T follicular helper cell (primary cell): ENCODE results near the gene EXOC6B.

ENCODE experiments used
- DNase-seq: peaks from one replicate; pipeline ENCODE4 v3.0.0-alpha.2; 2020; ENCODE audit warnings: low read depth

Gene EXOC6B

DNA sequence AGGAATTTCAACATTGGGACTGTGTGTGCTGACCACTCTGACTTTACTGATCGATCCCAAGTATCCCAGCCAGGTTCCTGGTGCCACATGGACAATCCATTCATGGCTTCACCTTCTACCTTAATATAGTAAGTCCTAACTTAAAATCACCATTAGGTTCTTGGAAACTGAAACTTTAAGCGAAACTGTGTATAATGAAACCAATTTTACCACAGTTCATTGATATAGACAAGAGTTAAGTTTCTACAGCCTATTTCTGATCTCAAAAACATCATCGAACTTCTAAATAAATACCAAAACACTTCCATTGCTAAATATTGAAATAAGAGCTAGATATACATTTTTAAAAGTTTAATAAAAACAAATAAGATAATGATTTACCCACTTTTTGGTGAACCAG is 4.4 kb upstream of the EXOC6B start:
- no peak for DNase-seq

DNA sequence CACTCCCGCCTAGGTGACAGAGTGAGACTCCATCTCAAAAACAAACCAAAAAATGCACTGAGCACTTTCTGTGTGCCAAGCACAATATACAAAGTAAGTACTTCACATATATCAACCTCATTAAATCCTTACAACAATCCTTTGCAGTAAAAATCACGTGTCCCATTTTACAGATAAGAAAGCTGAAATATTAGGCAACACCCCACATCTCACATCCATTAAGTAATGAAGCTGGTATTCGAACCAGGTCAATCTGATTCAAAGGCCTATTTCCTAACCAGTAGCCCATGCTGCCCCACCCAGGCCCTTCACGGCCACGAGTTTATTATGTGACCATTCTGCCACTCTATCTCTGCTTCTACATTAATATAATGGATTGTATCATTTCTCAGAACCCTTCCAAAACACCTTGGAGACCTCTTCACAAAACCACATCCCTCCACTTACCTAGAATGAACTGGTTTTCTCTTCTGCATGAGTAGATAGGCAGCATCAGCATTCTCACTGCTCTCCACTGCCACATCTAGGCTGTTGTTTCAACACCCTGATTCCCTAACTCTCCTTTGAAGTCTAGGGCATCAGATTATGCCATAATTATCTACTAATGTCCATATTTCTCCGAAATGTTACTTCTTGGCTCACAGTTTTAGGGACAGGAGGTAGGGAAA is 3.1 kb upstream of the EXOC6B start:
- DNase-seq, result no peak

DNA sequence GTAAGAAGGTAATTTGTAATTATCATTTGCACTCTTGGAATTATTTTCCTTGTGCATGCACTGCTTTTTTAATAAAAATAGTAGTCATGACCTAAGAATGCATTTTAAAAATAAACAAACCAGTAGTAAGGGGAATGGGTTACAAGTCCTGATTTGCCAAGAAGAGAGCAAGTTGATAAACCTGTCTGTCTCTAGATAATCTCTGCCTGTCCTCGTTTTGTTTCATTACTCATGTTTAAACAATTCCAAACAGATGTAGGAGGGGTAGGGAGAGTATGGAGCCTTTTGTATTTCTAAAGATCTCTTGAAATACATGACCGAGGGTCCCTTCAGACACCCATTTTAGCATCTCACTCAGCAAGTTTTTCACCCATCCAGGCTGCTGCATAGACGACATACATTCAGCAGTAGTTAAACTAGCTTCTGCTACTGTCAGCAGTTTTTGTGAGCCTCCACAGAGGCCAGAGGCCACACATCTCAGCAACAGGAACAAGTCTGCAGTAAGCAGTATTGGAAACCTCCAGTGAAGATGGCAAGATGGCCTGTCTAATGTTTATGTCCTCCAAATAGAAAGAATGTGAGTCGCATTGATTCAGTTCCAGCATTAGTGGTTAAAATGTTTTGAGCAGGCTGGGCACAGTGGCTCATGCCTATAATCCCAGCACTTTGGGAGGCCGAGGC is 2.3 kb upstream of the EXOC6B start:
- DNase-seq, result no peak

DNA sequence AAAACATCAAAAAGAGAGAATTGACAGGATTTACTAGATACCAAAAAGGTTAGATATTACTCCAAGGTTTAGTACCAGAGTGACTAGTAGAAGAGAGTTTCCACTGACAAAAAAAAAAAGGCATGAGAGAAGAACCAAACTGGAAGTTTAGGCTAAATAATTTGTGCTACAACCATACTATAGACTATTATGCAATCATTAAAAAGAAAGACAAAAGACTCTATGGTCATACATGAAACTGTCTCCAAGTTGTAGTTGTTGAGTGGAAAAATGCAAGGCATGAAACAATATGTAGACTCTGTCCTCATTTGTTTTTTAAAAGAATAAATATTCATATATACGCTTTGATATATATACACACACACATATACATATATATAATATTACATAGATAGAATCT is 1.7 kb upstream of the EXOC6B start:
- no peak for DNase-seq

DNA sequence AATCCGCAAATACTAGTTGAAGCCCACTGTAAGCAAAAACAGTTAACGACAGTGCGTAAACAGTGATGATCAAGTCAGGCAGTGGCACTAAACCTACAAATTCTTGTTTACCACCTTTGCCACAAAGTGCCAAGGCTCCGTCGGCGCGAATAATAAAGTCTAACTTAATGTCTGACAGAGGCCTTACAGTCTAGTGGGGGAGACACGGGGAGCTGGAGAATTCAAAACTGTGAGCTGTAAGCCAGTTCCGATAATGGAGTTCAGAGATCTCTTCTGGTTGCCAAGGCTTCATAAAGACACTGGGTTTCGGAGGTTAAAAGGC is 284 bp upstream of the EXOC6B start:
- no peak for DNase-seq

DNA sequence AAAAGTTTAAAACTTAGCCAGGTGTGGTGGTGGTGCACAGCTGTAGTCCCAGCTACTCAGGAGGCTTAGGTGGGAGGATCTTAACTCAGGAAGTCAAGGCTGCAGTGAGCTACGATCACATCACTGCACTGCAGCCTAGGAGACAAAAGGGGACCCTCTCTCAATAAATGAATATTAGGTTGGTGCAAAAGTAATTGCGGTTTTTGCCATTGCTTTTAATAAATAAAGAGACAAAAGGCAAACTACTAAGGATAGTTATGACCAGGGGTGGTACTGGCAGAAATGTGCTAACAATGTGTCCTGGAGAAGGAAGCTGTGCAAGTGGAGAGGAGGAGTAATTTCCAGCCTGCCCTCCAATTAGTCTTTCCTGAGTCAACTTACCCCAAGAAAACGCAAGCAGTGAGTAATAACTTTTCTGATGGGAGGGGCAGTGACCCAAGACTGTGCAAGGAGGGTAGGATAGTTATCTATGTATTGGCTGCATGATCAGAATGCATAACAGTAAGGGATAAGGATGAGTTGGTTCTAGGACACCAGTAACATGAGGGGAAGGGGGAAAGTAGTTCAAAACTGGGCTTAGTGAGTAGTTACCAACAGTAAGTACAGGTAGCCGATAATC is 1.5 kb downstream of the EXOC6B start:
- no peak for DNase-seq

DNA sequence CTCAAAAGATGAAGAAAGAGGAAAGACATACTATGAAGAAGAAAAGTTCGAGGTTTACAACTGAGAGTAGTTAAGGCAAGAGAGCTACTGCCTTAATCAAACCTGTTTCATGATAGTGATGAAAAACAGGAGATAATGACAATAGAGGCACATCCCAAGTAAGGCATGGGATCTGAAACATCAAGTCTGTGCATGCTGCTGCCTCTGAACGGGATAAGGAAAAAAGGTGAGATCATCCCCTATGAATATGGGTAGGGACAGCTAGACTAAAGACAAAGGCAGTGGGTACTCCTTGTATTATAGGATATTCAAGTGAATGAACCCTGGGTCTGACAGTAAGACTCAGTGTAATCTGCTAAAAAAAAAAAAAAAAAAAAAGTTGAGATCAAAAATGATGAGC is 3.0 kb downstream of the EXOC6B start:
- DNase-seq, result no peak

DNA sequence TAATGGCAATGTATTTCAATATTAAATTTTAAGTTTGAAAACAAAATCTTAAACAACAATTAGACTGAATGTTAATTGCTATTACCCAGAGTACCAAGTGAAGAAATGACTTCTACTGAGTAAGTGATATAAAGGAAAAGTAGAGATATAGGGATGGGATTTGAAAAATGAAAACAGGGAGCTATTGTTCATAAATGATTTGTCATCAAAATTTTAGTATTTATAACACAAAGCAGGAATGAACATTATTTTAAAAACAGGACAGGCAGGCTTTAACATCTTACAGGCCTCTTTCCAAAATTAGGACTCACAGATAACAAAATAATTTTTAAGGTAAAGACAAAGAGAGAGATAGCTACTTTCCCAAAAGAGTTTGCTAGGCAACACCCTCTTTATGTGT is 3.9 kb downstream of the EXOC6B start:
- DNase-seq, result no peak

DNA sequence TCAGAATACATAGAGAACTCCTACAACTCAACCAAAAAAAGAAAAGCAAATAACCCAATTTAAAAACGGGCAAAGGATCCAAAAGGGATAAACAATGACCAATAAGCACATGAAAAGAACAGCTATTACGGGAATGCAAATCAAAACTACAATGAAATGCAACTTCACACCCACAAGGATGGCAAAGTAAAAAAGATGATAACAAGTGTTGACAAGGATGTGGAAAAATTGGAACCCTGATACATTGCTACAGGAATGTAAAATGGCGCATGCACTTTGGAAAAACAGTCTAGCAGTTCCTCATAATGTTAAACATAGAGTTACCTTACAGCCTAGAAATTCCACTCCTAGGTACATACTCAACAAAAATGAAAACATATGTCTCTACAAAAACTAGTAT is 4.7 kb downstream of the EXOC6B start:
- DNase-seq, result no peak

DNA sequence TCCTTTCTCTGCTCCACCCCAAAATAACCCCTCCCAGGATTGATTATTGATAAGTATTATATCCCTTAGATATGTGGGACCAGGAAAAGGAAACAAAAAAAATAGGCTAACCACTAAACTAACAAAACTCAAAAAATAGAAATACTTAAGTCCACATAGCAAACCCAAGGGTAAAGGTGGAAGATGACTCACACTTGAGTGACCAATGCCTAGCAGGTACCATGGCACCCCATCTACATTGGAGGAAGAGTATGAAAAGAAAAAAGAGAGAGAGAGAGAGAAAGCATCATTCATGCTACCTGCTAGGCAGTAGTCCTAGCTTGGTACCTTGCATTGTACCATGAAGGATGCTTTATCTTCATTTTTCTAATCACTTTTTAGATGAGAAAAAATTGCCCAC is 6.3 kb downstream of the EXOC6B start:
- no peak for DNase-seq

DNA sequence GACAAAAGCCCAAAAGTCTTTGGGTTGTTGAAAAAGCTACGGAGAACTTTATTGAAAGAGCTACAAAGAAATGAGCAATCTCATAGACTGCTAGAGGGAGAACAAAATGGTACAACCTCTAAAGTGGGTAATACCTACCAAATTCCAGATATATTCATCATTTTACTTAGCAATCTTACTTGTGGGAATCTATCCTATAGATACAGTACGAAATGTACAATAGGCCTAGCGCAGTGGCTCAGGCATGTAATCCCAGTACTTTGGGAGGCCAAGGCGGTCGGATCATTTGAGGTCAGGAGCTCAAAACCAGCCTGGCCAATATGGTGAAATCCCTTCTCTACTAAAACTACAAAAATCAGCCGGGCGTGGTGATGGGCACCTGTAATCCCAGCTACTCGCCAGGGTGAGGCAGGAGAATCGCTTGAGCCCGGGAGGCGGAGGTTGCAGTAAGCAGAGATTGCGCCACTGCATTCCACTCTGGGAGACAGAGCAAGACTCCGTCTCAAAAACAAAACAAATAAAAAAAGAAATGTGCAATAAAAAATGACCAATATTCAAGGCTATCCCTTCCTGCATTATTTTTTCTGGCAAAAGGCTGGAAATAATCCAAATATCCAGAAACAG is 10.1 kb downstream of the EXOC6B start:
- DNase-seq, result no peak

DNA sequence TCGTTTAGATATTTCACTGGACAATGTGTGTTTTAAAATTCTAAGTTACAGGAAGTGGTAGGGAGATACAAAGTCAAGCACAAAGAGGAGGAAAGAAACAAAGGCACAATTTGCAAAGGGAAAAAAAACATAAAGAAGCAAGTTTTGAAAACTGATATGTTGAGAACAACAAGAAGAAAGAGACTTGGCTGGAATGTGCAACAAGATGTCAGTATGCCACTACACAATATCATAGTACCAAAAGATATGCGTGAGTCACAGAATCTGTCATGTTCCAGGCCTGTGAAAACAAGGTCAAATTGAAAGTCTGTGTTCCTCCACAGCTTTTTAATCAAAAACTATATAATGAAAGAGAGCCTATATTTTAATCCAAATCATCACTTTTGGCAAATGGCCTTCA is 12.0 kb downstream of the EXOC6B start:
- no peak for DNase-seq

DNA sequence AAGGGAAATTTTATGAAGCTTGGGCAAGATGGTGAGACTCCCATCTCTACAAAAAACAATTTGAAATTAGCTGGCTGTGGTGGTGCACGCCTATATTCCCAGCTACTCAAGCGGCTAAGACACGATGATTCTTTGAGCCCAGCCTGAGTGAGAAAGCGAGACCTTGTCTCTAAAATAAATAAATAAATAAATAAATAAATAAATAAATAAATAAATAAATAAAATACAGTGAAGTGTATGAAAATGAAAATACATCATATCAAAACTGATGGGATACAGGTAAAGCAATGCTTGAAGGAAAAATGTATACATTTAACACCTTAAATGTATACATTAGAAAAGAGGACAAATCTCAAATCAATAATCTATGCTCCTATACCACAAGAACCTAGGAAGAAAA is 15.7 kb downstream of the EXOC6B start:
- no peak for DNase-seq

DNA sequence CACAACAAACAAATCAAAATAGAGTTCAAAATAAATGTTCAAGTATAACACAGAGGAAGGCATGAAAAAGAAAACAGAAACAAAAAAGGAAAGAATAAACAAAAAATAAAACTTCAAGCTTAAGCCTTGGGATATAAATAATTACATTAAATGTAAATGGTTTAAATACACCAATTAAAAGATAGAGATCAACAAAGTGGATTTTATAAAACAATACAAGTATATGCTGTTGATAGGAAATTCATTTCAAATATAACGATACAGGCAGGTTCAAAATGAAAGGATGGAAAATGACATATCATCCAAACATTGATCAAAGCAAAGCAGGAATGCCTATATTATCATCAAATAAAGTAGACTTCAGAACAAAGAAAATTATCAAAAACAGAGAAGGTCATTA is 16.7 kb downstream of the EXOC6B start:
- no peak for DNase-seq

DNA sequence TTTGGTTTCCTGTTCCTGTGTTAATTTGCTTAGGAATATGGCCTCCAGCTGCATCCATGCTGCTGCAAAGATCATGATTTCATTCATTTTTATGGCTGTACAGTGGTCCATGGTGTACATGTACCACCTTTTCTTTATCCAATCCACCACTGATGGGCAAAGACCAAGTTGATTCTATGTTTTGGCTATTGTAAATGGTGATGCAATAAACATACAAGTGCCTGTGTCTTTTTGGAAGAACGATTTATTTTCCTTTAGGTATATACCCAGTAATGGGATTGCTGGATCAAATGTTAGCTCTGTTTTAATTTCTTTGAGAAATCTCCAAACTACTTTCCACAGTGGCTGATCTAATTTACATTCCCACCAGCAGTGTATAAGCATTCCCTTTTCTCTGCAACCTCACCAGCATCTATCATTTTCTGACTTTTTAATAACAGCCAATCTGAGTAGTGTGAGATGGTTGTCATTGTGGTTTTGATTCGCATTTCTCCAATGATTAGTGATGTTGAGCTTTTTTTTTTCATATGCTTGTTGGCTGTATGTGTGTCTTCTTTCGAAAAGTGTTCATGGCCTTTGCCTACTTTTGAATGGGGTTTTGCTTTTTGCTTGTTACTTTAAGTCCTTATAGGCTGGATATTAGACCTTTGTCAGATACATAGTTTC is 19.4 kb downstream of the EXOC6B start:
- no peak for DNase-seq

DNA sequence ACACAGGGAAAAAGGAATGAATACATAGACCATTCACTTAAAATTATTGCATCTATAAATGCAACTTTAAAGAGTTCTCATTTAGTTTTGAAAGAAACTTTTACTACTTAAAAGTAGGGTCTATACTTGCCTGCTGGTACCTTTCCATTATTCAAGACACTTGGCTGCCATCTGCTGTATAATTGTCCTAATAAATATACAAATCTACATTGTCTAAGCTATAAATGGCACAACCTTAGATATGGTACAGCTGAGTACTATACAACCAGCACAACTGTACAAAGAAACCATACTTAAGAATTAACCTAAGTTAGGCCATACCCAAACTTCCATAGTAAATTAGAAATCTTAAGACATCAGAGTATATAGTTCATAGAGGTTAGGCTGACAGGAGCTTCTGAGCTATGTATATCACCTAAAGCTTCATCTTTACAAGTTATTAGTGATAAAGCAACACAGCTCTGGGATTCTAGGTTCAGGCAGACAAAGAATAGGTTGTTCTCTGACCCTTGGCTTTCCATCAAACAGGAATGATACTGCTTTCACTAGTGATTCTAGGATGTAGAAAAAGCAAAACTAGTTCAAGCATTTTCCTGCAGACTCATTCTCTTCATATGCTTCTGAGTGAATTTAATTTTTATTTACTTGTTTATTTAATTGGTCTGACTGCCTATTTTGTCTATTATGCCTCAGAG is 22.1 kb downstream of the EXOC6B start:
- no peak for DNase-seq

DNA sequence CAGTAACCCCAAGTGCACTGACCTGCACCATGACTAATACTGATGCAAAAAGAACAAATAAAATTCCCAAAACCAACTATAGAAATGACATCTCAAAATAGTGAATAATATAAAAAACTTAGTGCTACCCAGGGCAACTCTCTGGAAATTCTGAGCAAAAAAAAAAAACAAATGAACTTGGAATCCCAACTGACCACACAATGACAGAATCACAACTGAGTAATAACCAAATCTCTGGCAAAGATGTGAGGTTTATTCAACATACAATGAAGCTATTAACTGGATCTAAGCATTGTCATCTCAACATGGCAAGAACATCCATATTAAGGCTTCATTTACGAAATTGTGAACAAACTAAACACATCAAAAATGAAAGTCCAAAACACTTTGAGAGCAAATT is 22.7 kb downstream of the EXOC6B start:
- no peak for DNase-seq

DNA sequence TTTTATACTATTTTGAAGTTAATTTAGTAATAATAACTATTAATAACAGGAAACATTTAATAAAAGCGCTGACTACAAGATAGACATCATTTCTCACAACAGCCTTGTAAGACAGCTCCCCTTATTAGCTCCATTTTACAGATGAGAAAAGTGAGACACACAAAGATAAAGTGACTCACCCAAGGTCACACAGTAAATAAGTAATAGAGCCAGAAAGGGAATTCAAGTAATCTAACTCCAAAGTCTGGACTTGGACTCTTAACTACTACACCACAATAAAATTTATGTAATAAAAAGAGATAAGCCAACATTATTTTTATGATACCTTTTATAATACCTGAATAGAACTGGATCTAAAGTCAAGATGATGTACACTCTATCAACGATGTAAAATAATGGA is 25.3 kb downstream of the EXOC6B start:
- DNase-seq, result no peak

DNA sequence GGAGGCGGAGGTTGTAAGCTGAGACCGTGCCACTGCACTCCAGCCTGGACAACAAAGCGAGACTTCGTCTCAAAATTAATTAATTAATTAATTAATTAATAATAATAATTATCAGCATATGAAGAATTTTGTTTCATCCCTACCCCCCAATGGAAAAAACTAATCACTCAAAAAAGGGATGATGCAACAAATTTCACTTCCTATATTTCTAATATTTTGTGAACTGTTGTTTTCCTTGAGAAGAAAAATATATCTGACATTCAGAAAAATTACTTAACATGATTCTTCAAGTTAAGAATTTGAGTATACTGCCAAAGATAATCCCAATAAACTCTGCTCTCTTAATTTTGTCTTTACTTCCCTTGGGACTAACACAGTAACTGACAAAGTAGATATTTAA is 28.1 kb downstream of the EXOC6B start:
- DNase-seq, result no peak

DNA sequence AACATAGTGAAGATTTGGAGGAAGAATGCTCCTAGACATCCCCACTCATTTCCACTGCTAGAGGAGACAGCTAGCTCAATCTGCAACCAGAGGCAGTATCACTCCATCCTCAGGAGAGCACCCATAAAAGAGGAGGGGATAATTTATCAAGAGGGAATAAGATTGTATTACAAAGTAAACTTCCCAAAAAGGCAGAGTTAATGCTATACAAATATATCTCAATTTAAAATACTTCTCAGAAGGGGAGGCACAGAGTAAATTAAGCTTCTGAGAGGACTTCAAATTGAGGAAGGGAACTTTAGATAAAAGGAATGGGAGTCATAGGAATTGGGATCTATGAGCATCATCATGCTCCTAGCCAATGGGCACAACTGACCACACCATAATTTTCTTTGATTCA is 29.1 kb downstream of the EXOC6B start:
- DNase-seq, result no peak

DNA sequence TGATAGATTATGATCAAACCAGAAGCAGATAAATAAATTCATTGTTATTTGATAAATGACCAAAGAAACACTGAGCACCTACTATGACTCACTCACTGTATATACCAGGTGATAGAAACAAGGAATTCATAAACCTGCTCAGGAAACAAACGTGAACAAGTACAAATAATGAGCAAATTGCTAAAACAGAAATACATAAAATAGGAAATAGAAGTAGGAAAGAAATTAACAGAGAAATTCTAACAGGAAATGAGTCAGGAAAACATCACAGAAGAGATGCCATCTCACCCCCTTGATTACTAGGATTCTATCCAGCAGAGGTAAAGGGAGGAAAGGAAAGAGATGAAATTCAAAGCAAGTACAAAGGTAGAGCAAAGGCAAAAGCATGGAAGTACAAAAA is 31.3 kb downstream of the EXOC6B start:
- DNase-seq, result no peak

DNA sequence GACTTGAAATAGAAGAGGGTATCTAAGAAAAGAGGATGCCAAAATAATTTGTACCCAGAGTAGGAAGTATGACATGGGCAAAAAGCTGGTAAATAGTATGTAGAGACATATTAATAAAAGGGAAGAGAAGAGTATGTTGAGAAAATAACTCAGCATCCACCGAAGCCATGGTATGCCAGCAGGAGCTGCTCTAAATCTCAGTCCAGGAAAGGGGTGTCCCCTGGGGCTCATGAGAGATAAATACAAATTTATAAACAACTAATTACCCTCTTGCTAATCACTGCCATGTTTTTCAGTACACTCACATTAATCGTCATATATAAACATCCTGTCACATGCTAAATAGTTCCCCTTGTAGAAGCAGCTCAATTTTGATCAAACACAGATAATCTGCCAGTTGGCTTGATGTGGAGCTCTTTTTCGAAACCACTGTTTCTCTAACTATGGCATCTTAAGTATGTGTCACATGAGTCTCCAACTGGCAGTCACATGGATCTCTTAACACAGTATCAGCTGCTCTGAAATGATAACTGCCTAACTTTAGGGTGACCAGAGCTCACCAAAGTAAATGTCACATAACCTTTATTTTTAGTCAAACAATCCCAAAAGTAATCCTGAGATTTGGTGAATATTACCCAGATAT is 31.9 kb downstream of the EXOC6B start:
- DNase-seq, result no peak
